Measurements from ENCODE around the gene CALU. TPM values are rescaled to one million over a fixed set of nuclear protein-coding genes. Genes with fewer than 3 reads are reported as not detected.

The CALU gene
- total RNA-seq = 394 and 395 TPM in 2 replicates

GRCh38 chr7:128739048-128739962 lies at the start of gene CALU:
TSS of gene CALU (plus strand) at chr7:128739359. CDS start at chr7:128748584, 9,225 bp downstream.
- peak; percentile 90 for DNase-seq (ENCODE audit: low read depth)

GRCh38 chr7:128691227-128691626 lies 47.9 kb upstream of the CALU start:
- DNase-seq (ENCODE audit: low read depth) = no peak

GRCh38 chr7:128692623-128693270 lies 46.4 kb upstream of the CALU start:
- DNase-seq (ENCODE audit: low read depth) = no peak

- no peak for DNase-seq (ENCODE audit: low read depth)
Observed at GRCh38 chr7:128693373-128694015, 45.7 kb upstream of the CALU start.

DNA sequence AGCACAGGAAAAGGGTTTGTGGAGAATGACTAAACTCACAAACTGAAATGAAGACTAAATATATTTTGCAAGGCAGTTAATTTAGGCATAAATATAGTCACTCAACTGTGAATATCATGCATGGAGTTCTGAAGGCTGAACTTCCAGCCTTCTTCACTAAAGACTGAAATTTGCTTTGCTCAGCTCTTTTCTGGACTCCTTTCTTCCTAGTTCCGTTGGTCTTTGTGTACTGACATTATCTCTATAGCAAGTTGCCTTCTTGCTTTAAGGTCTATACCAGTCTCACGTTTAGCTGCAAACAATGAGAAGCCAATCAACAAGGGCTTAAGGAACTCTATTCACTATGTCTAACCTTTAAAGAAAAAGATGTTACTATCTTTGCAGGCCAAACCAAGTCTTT lies 44.4 kb upstream of the CALU start:
- DNase-seq (ENCODE audit: low read depth) = no peak

DNA sequence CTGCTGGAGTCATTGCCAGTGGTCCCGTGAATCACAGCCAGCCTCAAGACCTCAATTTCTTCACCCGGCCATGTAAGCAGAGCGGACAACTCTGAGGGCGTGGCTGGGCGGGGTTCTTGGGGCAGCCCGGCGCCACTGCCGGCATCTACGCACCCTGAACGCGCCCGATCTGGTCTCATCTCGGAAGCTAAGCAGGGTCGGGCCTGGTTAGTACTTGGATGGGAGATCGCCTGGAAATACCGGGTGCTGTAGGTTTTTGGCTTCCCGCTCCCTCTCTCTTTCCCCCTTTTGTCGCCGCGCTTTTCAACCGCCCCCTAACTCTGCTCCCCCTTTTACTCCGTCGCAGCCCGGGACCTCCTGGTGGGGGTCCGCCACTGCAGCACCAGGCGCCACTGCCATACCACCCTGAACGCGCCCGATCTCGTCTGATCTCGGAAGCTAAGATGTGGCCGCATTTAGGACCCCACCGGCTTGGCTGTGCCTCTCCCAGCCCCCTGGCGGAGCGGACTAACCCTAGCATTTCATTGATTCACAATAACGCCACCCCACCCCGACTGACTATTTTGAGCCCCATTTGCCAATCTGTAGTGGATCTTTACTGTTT lies 41.8 kb upstream of the CALU start:
- peak; percentile 25 for DNase-seq (ENCODE audit: low read depth)

DNA sequence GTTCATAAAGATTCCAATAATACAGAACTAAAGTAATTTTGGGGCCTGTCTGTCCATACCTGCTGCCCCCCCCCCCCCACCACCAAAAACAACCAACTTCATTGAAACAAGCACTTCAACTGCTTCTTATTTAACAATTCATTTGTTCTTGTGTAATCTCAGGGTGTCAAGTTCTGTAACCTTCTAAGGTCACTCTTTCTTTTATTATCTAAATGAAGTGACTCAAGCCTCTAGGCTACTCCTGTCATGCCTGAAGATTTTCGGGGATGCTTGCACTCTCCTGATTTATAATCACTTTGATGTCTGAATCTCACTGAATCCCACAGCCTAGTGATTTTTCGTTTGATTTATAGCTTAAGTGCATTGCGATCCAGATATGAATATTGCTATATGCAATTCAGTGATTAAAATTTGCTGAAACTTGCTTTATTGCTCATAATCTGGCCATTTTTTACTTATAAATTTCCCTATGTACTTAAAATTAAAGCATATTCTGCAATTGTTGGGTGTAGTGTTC lies 39.9 kb upstream of the CALU start:
- no peak for DNase-seq (ENCODE audit: low read depth)

DNA sequence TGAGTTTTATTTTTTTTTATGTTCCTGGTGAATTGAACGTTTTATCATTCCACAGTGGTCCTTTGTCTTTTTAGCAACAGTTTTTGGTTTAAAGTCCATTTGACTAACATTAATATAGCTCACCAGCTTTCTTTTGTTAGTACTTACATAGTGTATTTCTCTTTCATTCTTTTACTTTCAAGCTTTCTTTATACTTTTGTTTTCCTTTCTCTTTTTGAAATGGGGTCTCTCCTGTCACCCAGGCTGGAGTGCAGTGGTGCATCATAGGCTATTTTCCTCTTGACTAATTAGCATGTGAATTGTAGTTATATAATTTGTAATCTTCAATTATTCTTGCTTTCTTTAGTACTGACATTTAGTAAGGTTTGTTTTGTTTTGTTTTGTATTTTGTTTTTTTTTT lies 39.3 kb upstream of the CALU start:
- no peak for DNase-seq (ENCODE audit: low read depth)

- peak; percentile 21 for DNase-seq (ENCODE audit: low read depth)
Observed at GRCh38 chr7:128701062-128701785, 37.9 kb upstream of the CALU start.

GRCh38 chr7:128703609-128704241 lies 35.4 kb upstream of the CALU start:
- peak; percentile 14 for DNase-seq (ENCODE audit: low read depth)

GRCh38 chr7:128705891-128706333 lies 33.2 kb upstream of the CALU start:
- DNase-seq (ENCODE audit: low read depth) = peak; percentile 11

- no peak for DNase-seq (ENCODE audit: low read depth)
Observed at GRCh38 chr7:128707752-128708151, 31.4 kb upstream of the CALU start.

- no peak for DNase-seq (ENCODE audit: low read depth)
Observed at GRCh38 chr7:128708235-128708634, 30.9 kb upstream of the CALU start.

- DNase-seq (ENCODE audit: low read depth) = no peak
Observed at GRCh38 chr7:128708824-128709223, 30.3 kb upstream of the CALU start.

DNA sequence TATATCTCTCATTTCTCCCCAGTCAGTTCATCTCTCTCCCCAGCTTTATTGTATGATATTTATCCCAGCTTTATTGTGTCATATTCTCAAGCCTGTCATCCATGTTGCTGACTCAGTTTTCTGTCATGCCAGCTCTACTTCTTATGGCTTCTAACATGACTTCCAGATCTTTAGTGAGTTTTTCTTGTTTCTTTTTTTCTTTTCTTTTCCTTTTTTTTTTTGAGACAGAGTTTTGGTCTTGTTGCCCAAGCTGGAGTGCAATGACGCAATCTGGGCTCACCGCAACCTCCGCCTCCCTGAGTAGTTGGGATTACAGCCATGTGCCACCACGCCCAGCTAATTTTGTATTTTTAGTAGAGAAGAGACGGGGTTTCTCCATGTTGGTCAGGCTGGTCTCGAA lies 28.7 kb upstream of the CALU start:
- DNase-seq (ENCODE audit: low read depth) = no peak

GRCh38 chr7:128713794-128714193 lies 25.4 kb upstream of the CALU start:
- peak; percentile 85 for DNase-seq (ENCODE audit: low read depth)

DNA sequence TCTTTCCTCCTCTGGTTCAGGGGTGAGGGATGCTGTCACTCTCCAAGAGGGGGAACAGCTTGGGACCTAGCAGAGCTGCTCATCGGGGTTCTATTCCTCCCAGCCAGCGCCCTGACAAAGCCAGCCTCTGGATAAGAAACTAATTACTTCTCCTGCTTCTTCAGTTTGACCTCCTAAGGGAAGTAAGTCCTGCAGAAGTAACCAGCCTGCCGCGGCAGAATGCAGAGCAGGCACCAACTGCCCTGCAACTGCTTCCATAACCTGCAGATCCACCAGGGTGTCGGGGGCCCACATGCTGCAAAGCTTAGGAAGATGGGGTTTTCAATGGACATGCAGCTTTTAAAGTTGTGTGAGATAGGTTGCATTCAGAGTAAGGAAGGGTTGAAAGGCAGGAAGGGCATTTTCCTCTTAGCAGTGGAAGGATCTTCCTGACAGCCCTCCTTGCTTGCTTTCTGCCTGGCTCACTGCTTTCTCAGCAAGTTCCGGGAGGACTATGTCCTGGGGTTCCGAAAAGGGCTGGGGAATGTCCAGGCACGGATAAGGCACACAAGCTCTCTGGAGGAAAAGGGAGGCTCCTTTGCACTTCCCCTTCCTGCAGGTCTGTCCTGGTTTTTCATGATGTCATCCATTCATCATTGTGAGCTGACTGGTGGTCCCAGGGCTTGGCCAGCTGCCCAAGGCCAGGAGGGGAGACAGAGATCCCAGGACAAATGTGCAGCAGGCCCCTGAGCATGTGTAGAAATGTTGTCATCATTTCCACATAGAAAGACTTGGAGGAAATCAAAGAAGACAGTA lies 24.3 kb upstream of the CALU start:
- DNase-seq (ENCODE audit: low read depth) = no peak

GRCh38 chr7:128718967-128719642 lies 20.1 kb upstream of the CALU start:
- DNase-seq (ENCODE audit: low read depth) = no peak

GRCh38 chr7:128721376-128721775 lies 17.8 kb upstream of the CALU start:
- DNase-seq (ENCODE audit: low read depth) = no peak

Measured in renal cortical epithelial cell (primary cell).